HG03175 (cell line): ENCODE results near the gene TMEM178A.

ENCODE experiments used
- ATAC-seq: cut with Tn5 transposase; IDR thresholded peaks from one replicate; pipeline ENCODE4 v1.9.1; 2021; ENCODE audit warnings: mild to moderate bottlenecking, moderate library complexity; ENCODE audit not compliant: unreplicated experiment

The TMEM178A gene

DNA sequence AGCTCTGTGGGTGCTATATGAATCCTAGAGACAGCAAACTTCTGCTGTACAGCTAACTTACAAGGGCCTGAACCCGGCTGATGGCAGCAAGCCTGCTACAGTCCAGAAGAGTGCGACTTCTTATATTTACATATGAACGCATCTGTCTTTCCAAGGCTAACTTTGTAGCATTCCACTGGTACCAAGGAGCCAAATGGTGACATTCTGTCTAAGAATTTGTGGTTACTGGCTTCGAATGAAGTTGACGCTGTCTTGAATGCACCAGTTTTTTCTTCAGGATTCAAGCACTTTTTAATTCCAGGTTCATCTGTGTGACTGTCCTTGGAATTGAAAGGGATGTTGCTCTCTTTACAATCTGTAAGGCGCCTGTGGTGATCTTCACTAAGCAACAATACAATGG, 70.9 kb downstream of the TMEM178A start:
- ATAC-seq = no peak

DNA sequence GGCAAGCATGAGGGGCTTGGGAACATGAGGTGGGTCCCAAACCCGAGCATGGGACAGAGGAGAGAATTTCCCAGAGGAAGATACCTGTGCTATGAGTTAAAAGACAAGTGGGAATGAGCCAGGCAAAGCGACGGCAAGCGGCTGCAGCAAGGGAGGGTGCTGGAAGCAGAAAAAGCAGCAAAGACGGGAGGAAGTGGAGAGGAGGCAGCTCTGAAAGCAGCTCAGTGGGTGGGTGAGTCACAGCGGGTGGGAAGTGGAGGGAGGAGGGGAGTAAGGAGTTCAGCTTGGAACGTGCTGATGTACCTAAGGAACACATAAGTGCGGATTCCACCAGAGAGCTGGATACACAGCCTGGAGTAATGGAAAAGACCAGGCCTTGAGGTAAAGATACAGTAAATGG, 71.9 kb downstream of the TMEM178A start:
- no peak for ATAC-seq

- ATAC-seq = no peak
These were observed 73.2 kb downstream of the TMEM178A start for GRCh38 chr2:39738936-39739335.

- no peak for ATAC-seq
These were observed 73.7 kb downstream of the TMEM178A start for GRCh38 chr2:39739386-39739785.

DNA sequence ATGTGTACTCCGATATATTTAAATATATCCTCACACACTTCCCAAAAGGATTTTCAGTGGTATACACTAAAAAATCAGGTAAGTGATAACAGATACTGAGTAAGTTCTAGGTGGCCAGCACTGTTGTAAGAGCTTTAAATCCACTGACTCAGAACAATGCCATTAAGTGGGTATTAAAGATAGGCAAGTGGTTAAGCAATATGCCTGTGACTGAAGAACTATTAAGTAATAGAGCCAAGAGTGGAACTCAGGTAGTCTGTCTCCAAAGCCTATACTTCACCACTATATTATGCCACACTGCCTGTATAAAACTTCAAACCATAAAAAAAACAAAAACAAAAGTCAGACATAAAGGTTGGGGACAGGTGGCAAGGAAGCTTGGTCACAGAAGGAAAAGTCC, 76.2 kb downstream of the TMEM178A start:
- ATAC-seq = no peak

- no peak for ATAC-seq
These were observed 77.6 kb downstream of the TMEM178A start for GRCh38 chr2:39743269-39743776.

- ATAC-seq = no peak
These were observed 89.7 kb downstream of the TMEM178A start for GRCh38 chr2:39755466-39755865.

DNA sequence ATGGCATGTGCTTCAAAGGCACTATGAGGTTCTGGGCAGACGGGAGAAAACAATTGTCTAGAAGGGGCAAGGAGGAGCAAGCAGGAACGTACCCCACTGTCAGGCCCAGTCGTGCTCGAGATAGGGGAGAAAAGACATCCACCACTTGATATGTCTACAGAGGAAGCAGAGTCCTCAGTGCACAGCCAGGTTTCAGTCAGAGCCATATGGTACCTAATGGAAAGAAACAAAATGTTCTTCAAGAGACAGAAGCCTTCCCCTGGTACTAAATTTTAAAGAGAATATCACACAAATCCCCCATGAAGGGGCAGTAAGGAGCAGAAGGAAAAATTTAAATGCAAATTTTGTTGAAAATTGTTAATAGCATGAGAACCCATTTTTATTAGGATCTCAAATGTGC, 91.4 kb downstream of the TMEM178A start:
- ATAC-seq = no peak

DNA sequence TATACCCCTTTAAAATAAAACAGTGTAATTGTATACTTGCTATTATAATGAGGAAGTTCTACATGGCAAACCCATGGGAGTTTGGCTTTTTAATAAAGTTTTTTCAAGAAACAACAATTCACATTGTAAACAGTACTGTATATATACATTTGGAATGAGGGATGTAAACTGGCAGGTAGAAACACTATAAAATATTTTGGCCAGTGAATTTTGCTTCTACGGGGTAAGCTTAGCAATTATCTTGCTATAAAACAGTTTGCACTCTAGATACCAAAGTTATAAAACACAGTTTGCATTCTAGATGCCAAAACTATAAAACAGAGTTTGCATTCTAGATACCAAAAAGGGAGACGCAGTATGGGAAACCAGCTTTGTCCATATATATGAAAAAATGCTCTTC, 96.7 kb downstream of the TMEM178A start:
- ATAC-seq = no peak
